ENCODE measurements around the gene SPOUT1.
"Not testable (repeated sequence)": the region's sequence is repeated elsewhere in the genome, so short reads cannot be mapped to it uniquely, and the experiment has no call there.

The SPOUT1 gene, protein sequence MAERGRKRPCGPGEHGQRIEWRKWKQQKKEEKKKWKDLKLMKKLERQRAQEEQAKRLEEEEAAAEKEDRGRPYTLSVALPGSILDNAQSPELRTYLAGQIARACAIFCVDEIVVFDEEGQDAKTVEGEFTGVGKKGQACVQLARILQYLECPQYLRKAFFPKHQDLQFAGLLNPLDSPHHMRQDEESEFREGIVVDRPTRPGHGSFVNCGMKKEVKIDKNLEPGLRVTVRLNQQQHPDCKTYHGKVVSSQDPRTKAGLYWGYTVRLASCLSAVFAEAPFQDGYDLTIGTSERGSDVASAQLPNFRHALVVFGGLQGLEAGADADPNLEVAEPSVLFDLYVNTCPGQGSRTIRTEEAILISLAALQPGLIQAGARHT

DNA sequence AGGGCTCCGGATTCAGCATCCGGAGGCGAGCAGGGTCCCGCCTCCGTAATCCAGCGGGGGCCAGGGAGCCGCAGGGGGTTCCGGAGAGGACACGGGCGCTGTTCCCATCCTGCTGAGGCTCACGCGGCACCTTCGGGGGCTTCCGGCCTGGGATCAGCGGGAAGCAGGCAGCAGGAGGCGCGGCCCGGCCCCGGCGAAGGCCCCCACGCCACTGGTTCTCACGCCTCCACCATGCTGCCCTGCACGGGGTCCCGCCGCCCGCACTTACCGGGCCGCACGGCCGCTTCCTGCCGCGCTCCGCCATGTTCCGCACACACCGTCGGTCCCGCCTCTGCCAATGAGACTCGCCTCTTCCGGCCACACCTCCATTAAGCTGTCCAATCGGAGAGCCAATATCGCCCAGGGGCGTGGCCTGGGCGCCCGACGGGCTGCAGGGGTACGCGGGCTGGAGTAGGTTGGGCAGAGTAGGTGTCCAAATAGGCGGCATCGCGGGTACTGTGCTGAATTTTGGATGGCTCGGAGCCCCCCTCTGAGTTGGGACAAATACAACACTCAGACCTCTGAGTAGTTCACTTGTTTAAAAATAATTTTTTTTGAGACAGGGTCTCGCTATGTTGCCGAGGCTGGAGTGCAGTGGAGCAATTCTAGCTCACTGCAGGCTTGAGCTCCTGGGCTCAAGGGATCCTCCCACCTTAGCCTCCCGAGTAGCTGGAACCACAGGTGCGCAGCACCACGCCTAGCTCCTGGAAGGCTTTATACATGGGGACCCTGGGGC lies at the start of gene SPOUT1:
Gene SPOUT1, minus strand, starts transcription at position 318 of the 775 bp plus-strand sequence. Its CDS starts 14 bp downstream, at position 304.
- peak; percentile 80 to 87 (median 85) for DNase-seq

DNA sequence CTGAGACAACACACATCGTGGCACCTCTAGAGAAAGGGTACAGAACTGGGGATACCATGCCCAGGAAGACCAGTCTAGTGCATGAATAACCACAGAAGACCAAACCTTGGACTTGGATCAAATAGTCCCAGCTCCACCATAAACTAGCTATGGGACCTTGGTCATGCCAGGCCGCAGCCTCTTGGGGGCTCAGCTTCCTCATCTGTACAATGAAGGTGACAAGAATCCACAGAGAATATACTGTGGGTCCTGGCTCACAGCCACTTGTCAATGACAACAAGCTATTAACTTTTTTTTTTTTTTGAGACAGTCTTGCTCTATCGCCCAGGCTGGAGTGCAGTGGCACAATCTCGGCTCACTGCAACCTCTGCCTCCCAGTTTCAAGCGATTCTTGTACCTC lies 48.3 kb upstream of the SPOUT1 start:
- DNase-seq: no peak

DNA sequence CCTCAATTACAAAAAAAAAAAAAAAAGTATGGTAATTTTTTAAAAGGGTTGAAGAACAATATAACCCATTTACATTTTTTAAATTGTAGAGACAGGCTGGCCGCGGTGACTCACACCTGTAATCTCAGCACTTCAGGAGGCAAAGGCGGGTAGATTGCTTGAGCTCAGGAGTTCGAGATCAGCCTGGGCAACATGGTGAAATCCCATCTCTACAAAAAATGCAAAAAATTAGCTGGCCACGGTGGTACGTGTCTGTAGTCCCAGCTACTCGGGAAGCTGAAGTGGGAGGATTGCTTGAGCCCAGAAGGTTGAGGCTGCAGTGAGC lies 41.3 kb upstream of the SPOUT1 start:
- DNase-seq: not testable (repeated sequence)

DNA sequence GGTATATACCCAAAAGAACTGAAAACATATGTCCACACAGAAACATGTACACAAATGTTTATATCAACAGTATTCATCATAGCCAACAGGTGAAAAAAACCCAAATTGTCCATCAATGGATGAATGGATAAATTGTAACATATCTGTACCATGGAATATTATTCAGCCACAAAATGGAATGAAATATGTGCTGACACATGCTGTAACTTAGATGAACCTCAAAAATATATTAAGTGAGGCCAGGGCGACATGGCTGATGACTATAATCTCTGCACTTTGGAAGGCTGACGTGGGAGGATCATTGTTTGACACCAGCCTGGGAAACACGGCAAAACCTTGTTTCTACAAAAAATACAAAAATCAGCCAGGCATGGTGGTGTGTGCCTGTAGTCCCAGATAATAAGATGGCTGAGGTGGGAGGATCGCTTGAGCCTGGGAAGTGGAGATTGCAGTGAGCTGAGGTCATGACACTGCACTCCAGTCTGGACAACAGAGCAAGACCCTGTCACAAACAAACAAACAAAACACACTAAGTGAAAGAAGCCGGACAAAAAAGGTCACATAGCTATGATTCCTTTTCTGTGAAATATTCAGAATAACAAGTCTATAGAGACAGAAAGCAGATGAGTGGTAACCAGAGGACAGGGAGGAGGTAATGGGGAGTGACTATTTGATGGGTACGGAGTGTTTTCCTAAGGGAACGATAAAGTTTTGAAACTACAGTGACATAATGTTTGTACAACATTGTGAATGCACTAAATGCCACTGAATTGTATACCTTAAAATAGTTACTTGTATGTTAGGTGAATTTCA lies 40.7 kb upstream of the SPOUT1 start:
- DNase-seq: no peak

DNA sequence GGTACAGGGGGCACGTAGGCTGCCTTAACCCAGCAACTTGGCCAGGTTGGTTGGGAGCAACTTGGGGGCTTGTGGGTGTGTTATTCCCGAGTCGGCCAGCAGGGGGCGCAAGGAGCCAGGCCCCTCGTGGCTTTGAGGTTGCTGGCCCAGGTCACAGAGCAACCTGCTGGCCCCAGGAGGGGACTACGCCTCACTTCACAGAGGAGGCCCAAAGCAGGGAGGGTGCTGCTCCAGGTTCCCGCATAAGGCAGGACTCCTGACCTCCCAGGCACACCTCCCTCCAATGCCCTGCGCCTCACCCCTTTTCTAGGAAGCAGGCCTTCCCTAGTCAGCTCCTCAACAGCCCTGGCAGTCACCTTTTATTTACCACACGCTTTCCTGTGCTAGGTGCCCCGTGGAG lies 34.1 kb upstream of the SPOUT1 start:
- DNase-seq: peak; percentile 71 to 88 (median 79)

DNA sequence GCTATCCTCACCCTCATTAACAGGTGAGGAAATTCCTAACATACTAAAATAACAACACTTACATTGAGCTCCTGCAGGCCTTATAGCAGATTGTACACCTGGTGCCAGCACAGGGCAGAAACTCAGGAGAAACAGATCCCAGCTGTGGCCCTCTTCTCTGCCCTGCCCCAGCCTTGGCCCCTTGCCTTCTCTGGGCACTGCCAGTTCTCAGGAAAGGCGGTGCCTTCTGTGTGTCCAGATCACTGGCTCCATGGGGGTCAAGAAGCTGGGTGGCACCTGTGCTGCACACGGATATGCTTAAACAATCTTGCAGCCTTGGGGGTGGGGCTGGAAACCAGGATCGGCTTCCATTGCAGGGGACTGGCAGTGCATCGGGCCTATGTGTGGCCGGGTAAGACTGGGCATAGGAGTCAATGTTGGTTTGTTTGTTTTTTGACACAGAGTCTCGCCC lies 32.8 kb upstream of the SPOUT1 start:
- no peak for DNase-seq

DNA sequence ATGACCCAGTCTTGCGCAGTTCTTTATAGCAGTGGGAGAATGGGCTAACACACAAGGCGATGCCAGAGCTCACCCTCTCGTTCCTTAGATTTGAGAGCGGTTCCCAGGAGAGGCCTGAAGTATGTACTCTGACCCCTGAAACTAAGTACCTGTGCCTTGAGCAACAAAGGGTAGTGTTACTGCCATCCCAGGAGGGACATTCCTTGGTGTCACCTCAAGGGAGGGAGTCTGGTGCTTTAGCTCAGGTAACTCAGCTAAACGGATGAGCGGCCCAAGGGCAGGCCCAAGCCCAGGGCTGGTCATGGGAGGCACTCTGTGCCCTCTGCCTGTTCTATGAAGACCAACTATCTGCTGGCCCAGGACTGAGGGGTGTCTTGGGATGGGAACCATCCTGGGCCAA lies 31.9 kb upstream of the SPOUT1 start:
- DNase-seq: no peak

DNA sequence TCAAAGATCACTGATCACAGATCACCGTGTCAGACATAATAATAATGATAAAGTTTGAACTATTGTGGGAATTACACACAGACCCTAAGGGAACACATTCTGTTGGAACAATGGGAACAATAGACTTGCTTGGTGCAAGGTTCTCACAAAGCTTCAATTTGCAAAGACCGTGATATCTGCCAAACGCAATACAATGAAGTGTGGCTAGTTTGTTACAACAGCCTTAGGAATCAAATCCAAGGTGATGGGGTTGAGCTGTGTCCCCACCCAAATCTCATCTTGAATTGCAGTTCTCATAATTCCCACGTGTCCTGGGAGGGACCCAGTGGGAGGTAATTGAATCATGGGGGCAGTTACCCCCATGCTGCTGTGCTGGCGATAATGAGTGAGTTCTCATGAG lies 31.3 kb upstream of the SPOUT1 start:
- no peak for DNase-seq

DNA sequence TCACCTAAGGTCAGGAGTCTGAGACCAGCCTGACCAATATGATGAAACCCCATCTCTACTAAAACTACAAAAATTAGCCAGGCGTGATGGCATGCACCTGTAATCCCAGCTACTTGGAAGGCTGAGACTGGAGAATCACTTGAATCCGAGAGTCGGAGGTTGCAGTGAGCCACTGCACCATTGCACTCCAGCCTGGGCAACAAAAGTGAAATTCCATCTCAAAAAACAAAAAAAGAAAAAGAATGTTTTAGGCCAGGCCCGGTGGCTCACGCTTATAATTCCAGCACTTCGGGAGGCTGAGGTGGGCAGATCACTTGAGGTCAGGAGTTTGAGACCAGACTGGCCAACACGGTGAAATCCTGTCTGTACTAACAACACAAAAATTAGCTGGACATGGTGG lies 28.9 kb upstream of the SPOUT1 start:
- not testable (repeated sequence) for DNase-seq

DNA sequence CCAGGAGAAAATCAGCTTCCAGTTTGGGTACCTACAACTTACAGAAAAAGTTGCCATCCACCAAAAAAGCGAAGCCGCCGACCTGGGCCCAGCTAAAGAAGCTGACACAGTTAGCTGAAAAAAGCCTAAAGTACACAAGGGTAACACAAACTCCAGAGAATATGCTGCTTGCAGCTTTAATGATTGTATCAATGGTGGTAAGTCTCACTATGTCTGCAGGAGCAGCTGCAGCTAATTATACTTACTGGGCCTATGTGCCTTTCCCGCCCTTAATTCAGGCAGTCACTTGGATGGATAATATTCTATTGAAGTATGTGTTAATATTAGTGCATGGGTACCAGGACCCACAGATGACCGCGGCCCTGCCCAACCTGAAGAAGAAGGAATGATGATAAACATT lies 24.9 kb upstream of the SPOUT1 start:
- DNase-seq: not testable (repeated sequence)

DNA sequence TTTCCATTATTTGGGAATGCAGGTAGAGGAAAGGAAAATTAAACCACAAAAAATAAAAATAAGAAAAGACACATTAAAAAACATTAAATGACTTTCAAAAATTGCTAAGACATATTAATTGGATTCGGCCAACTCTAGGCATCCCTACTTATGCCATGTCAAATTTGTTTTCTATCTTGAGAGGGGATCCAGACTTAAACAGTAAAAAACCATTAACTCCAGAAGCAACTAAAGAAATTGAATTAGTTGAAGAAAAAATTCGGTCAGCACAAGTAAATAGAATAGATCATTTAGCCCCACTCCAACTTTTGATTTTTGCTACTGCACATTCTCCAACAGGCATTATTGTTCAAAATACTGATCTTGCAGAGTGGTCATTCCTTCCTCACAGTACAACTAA lies 23.1 kb upstream of the SPOUT1 start:
- not testable (repeated sequence) for DNase-seq

DNA sequence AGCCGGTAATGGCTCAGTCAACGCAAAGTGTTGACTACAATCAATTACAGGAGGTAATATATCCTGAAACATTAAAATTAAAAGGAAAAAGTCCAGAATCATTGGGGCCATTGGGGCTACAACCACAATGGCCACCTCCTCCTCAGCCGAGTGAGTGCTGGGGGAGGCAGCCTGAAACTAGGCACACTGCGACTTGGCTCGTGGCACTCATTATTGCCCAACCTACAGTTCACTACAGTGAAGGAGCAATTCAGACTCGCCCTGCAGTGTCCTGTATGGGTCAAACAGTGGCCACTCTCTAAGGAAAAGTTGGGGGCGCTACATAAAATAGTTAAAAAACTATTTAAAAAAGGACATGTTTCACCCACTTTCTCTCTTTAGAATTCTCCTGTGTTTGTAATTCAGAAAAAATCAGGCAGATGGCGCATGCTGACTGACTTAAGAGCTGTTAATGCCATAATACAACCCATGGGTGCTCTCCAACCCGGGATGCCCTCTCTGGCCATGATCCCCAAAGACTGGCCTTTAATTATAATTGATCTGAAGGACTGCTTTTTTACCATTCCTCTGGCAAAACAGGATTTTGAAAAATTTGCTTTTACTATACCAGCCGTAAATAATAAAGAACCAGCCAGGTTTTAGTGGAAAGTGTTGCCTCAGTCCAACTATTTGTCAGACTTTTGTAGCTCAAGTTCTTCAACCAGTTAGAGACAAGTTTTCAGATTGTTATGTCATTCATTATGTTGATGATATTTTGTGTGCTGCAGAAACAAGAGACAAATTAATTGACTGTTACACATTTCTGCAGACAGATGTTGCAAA lies 22.4 kb upstream of the SPOUT1 start:
- not testable (repeated sequence) for DNase-seq

DNA sequence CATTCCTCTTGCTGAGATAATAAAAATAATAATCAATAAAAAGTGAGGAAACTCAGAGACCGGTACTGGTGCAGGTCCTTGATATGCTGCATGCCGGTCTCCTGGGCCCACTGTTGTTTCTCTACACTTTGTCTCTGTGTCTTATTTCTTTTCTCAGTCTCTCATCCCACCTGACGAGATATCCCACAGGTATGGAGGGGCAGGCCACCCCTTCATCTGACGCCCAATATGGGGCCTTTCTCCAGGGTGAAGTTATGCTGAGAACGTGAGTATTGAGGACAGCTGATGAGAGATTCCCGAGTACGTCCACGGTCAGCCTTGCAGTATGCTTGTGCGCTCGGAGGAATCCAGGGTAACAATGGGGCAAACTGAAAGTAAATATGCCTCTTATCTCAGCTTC lies 21.4 kb upstream of the SPOUT1 start:
- DNase-seq: not testable (repeated sequence)

DNA sequence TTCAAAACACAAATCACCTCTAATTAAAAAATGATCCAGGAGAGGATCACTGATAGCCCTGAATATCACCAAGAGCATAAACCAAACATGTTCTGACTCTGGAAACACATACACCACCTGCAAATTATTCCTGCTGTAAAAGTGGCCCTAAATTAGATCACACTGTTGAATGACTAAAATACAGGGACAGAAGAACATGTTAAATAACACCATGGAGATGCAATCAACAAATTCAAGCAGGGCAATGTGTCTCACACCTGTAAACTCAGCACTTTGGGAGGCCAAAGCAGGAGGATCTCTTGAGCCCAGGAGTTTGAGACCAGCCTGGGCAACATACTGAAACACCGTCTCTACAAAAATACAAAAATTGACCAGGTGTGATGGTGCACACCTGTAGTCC lies 18.2 kb upstream of the SPOUT1 start:
- no peak for DNase-seq

DNA sequence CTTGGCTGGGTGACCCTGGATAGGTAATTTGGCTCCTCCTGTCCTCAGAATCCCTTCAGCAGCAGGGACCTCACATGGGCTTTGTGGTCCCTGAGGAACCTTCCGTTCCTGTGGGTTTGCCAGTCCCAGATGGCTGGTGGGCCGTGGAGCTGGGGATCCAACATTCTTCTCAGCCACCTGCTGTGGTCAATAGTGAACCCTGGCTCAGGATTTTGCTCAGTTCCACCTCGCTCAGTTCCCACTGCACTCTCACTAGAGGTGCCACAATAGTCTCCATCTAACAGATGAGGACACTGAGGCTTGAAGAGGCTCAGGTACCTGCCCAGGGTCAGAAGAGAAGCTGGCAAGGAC lies 17.1 kb upstream of the SPOUT1 start:
- DNase-seq: no peak

DNA sequence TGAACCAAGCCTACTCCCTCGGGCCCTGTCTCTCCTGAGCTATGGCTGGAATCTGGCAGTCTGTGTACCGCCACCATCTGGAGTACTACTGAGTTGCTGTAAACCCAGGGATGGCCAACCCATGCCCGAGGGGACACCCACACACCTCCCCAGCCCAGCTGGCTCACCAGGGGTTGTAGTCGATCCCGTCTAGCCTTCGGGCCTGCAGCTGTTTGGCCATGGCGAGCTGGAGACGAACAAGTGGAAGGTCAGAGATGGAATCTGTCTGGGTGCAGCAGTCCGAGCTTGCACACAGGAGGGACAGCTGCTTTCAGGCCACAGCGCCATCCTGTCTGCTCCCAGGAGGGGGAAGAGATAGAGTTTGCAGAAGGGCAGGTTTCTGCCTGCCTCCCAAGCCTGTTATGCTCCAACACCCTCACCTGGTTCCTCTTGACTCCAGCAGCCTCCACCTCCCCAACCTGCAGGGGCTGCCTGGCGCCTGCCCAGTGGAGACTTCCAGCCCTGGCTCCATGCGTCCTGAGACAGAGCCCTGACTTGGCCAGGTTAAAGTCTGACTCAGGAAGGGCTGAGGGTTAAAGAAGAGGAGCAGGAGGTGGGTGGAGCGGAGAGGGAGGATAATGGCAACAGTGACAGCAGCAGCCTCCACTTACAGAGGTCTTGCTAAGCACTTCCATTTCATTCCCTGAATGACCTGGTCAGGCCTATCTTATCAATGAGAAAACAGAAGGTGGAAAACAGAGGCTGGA lies 15.8 kb upstream of the SPOUT1 start:
- DNase-seq: no peak

DNA sequence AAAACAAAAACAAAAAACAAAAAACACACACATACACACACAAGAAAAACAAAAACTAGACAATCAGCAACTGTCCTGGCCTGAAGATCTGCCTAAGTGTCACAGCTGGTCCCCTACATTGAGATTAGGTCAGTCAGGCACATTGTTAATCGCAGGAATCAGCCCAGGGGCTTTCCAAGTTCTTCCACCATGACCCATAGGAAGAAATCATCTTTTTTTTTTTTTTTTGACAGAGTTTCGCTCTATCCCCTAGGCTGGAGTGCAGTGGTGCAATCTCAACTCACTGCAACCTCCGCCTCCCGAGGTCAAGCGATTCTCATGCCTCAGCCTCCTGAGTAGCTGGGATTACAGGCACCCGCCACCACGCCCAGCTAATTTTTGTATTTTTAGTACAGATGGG lies 13.6 kb upstream of the SPOUT1 start:
- DNase-seq: not testable (repeated sequence)

DNA sequence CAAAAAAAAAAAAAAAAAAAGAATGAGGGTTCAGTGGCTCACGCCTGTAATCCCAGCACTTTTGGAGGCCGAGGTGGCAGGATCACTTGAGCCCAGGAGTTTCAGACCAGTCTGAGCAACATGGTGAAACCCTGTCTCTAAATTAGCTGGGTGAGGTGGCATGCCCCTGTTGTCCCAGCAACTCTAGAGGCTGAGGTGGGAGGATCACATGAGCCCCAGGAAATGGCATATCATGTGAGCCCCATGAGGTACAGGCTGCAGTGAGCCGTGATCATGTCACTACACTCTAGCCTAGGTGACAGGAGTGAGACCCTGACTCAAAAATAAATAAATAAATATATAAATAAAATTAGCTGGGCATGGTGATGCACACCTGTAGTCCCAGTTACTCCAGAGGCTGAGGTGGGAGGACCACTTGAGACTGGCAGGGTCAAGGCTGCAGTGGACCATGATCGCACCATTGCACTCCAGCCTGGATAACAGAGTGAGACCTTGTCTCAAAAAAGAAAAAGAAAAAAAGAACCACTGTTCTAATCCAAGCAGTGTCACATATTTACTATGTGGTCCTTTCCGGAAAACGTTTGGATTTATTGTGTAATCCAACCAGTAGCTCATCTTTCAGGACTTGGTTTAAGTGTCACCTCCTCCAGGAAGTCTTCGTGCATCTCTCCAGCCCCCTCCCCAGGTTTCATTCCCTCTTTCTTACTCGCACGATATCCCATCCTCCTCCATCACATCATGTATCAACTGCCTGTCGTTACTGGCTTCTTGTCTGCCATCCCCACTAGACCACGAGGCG lies 12.3 kb upstream of the SPOUT1 start:
- DNase-seq: no peak

DNA sequence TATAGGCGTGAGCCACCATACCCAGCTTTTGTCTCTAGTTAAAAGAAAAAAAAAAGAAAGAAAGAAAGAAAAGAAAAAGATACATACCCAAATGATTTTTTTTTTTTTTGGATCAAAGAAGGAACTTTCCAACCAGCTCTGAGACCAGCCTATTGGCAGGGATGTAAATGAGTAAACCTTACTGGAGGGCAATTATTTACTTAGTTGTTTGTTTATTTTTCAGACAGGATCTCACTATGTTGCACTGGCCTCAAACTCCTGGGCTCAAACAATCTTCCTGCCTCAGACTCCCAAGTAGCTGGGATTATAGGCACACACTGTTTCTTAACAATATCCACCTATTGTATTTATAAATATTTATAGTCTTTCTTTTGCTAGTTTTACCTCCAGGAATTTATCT lies 10.9 kb upstream of the SPOUT1 start:
- DNase-seq: no peak

DNA sequence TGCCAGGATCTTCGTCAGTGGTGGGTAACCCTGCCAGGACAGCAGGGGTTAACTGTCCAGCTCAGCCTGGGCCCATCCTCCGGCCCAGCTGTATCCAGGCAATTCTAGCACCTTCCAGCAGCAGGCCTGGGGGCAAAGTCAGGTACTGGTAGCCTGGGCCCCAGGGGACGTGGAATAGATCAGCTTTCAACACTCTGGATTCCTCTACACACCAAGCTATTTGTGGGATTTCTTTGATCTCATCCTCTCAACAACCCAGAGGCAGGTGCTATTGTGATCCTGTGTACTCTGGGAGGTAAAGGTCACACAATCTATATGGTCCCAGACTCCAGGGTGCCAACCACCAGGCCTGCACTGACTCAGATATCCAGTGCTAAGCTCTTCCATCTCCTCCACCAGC lies 8.7 kb upstream of the SPOUT1 start:
- no peak for DNase-seq
